HG02938 (cell line): ENCODE results near the gene PUS7.
"Not testable (repeated sequence)": the region's sequence is repeated elsewhere in the genome, so short reads cannot be mapped to it uniquely, and the experiment has no call there.

ENCODE experiments used
- ATAC-seq: cut with Tn5 transposase; IDR thresholded peaks from one replicate; pipeline ENCODE4 v1.9.1; 2021; ENCODE audit warnings: mild to moderate bottlenecking, moderate library complexity; ENCODE audit not compliant: unreplicated experiment

Gene PUS7, protein sequence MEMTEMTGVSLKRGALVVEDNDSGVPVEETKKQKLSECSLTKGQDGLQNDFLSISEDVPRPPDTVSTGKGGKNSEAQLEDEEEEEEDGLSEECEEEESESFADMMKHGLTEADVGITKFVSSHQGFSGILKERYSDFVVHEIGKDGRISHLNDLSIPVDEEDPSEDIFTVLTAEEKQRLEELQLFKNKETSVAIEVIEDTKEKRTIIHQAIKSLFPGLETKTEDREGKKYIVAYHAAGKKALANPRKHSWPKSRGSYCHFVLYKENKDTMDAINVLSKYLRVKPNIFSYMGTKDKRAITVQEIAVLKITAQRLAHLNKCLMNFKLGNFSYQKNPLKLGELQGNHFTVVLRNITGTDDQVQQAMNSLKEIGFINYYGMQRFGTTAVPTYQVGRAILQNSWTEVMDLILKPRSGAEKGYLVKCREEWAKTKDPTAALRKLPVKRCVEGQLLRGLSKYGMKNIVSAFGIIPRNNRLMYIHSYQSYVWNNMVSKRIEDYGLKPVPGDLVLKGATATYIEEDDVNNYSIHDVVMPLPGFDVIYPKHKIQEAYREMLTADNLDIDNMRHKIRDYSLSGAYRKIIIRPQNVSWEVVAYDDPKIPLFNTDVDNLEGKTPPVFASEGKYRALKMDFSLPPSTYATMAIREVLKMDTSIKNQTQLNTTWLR

DNA sequence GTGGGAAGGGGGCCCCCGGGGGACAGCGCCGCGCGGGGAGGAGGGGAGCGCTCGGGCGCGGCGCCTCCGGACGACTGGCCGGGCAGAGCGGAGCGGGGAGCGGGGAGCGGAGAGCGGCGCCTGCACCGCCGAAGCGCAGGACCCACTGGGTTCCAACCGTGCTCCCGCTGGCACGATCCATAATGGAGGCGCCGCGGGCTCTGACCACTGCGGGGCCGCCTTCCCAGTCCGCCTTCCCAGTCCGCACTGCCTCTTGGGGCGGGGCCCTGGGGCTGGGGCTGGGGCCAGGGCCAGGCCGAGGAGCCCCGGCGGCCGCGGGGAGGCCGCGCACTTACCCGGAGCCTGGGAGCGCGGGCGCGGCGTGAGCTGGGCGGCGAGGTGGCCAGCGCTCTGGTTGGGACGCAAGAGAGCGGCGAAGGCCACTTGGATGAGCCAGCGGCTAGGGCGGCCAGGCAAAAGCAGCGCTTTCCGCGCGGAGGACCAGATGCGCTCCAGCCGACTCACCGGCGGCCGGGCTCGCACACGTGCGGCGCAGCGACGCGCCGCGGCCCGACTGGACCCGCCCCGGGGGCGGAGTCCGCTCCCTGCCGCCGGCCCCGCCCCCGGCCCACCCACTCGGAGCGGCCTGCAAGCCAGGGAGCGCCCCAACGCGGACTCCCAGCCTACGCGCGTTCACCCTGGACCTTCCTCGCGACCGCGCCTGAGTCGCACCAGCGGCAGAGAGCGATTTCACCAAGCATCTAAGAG, at the start of gene PUS7:
PUS7 (minus strand) TSS at position 555 of the 747 bp plus-strand sequence. CDS start 13,759 bp downstream, outside the sequence.
- peak; percentile 77 for ATAC-seq

DNA sequence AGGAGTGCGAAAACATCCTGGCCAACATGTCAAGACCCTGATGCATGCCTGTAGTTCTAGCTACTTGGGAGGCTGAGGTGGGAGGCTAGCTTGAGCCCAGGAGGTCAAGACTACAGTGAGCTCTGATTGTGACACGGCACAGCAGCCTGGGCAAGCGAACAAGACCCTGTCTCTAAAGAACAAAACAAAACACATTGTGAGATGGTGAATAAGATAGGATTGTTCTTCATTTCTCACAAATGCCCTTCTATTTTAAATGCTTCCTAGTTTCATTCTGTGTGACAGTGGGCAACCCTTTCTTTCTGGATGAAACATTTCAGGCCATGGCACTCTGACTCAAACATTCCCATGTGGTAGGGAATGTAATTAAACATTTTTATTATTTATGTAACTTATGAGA, 45.8 kb upstream of the PUS7 start:
- no peak for ATAC-seq

DNA sequence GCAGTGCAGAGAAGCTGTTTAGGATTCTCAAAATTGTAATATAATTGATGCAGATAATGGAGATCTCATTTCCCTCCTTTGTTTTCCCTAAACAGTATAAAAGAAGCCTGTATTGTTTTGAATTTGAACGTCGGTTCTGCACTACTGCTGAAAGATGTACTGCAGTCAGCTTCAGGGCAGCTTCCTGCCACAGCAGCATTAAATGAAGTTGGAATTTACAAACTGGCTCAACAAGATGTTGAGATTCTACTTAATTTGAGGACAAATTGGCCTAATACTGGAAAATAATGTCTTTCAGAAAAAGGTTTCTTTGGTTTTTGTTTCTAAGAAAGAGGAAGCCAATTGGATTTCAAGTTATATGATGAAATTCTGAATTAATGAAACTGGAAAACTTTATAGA, 45.0 kb upstream of the PUS7 start:
- no peak for ATAC-seq

DNA sequence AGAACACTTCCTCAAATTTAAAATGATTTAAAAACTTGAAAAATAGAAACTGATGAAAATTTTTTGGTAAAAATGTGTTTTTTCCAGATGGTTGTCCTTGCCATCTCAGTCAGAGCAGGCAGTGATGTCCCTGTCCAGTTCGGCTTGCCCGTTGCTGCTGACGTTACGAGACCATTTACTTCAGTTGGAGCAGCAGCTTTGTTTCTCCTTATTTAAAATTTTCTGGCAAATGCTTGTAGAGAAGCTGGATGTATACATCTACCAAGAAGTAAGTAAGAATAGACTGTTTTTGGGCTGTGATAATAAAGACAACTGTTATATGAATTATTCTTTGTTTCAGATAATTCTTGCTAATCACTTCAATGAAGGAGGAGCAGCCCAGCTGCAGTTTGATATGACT, 43.1 kb upstream of the PUS7 start:
- ATAC-seq = no peak

DNA sequence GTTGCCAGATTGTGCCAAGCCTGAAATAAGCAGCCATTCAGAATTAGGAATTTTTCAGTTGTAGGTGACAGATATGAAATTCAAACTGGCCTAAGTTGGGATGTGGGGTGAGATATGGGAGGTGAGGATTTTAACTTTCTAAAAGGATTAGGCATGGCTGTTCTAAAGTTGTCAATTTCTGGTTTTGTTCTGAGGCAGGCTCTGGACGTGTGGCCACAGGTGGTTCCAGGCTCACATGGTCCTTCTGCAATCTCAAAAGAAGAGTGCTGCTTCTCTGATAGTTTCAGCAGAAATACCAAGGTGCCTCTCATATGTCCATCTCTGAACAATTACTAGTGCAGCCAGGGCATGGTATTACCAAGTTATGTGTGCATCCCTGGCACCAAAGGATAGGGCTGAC, 37.9 kb upstream of the PUS7 start:
- no peak for ATAC-seq

DNA sequence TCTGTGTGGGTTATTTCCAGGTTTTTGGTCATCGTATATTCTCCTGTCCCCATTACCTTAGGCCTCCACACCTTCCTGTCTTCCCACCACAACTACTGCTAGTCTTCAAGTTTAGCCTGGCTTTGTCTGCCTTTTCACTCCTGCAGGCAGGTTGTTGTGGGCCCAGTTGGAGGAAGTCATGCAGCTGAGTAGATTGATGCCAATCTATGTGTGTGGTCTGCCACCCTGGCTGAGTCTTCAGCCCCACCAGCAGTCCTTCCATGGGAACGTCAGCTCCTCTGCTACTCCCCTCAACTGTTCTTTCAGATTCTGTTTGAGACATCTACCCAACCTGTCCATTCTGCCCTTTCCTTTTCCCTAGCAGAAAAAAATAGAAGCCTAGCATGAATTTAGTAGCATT, 16.3 kb upstream of the PUS7 start:
- ATAC-seq = no peak

DNA sequence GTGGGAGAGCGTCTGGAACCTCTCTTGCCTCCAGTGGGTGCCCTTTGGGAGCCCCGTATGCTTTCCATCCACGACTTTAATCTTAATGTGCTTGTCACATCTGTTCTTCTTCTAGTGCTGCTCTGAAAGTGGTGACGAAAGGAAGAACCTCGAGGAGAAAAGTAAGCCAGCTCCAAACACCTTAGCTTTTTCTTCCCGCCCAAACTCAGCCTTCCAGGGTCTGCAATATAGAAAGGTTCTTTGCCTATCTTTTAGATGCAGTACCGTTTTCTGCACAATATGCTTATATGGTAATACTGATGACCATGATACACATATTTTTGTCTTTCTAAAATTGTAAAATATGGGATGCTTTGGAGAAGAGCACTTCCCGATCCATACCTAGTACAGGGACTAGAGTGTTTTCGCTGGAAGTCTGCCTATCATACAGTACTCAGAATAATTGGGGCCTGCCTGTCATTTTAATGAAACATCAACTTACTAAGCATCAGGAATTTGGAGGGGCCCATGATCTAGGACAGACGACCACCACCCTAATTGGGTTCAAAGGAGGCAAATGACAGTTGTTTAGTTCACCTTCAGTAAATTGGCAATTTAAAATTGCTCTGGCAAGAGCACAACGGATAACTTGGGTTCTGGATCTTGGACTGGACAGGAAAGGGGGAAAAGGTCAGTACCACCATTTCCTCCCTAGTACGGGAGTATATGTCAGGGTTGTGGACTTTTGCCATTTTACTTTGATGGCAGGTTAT, 10.8 kb upstream of the PUS7 start:
- ATAC-seq = no peak

DNA sequence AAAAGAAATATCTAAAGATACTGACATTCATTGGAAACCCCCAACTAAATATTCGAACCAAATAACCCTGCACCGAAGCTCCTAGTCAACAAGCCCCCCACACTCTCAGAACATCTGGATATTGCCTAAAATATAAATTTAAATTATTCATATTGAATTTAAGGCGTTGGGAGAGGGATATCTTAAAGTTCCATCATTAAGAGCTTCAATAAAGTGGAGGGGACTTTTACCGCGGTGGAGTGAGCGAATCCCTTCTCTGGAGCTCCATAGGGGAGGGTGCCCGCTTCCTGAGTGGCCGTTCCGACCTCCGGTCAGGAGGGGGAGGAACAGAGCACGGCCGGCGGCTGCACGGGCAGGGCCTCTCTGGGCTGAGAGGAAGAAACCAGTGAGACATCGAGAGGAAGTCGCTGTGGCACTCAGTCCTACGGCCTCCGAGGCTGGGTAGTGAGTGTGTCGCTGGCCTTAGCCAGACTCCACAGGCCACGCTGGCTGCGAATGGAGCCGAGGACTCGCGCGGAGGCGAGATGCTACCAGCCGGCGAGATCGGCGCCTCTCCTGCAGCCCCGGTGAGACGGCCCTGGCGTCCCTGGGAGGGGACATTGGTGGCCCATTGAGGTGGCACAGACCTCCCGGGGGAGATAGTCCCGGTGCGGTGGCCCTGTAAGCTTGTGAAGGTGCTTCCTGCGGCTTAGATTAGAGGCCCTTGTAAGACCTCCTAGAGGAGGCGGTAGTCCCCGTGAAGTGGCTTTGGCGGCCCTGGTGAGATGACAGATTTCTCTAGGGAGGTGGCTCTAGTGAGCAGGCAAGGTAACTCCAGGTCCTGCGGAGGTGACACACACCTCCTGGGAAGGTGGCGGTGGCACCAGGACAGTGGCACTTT, 10.0 kb upstream of the PUS7 start, which contains the start of gene RINT1:
RINT1 (plus strand) TSS at position 410 of the 880 bp plus-strand sequence; CDS start at position 525, 115 bp downstream.
- ATAC-seq = peak; percentile 89

DNA sequence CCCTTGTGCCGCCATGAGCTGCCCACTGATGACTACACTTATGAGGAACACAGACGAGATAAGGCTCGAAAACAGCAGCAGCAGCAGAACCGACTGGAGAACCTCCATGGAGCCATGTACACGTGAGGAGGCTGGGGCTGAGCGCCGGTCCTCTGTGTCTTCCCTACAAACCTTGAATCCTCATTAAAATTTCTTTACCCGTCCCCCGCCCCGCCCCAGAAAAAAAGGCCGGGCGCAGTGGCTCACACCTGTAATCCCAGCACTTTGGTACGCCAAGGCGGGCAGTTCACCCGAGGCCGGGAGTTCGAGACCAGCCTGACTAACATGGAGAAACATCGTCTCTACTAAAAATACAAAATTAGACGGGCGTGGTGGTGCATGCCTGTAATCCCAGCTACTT, 8.5 kb upstream of the PUS7 start:
- no peak for ATAC-seq

DNA sequence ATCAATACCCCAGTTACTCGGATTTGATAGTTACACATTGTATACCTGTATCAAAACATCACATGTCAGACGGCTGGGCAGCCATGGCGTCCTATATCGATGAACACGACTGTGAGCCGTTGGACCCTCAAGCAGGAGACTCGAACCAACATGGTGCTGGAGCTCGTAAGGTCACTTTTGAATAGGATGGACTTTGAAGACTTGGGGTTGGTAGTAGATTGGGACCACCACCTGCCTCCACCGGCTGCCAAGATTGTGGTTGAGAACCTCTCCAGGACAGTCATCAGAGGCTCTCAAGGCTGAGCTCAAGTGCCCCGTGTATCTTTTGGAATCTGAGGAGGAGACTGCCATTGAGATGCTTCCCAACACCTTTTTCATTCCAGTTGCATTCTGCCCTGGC, 8.1 kb upstream of the PUS7 start:
- no peak for ATAC-seq

DNA sequence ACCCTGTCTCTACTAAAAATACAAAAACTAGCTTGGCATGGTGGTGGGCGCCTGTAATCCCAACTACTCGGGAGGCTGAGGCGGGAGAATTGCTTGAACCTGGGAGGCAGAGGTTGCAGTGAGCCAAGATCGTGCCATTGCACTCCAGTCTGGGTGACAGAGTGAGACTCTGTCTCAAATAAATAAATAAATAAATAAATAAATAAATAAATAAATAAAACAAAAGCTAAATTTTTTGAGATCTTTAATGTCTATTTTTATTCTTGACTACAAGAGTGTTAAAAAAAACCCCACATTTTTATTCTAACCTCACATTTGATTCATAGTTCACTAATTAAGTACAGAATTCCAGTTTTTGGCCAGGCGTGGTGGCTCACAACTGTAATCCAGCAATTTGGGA, 5.7 kb upstream of the PUS7 start:
- ATAC-seq = not testable (repeated sequence)

DNA sequence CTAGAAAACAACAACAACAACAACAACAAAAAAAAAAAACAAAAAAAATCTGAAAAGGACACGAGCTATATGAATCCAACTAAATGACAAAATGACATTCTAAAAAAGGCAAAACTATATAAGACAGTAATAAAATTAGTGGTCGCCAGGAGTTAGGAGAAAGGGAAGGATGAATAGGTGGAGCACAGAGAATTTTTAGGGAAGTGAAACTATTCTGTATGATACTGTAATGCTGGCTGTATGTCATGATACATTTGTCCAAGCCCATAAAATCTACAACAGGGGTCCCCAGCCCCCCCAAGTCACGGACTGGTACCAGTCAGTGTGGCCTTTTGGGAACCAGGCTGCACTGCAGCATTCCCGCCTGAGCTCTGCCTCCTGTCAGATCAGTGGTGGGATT, 2.8 kb upstream of the PUS7 start:
- no peak for ATAC-seq

DNA sequence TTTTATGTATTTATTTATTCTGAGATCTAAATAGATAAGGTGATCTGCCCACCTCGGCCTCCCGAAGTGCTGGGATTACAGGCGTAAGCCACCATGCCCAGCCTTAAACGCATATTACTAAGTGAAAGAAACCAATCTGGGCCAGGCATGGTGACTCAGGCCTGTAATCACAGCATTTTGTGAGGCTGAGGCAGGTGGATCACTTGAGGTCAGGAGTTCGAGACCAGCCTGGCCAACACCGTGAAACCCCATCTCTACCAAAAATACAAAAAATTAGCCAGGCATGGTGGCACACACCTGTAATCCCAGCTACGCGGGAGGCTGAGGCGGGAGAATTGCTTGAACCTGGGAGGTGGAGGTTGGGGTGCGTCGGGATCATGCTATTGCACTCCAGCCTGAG, 2.4 kb upstream of the PUS7 start:
- not testable (repeated sequence) for ATAC-seq

DNA sequence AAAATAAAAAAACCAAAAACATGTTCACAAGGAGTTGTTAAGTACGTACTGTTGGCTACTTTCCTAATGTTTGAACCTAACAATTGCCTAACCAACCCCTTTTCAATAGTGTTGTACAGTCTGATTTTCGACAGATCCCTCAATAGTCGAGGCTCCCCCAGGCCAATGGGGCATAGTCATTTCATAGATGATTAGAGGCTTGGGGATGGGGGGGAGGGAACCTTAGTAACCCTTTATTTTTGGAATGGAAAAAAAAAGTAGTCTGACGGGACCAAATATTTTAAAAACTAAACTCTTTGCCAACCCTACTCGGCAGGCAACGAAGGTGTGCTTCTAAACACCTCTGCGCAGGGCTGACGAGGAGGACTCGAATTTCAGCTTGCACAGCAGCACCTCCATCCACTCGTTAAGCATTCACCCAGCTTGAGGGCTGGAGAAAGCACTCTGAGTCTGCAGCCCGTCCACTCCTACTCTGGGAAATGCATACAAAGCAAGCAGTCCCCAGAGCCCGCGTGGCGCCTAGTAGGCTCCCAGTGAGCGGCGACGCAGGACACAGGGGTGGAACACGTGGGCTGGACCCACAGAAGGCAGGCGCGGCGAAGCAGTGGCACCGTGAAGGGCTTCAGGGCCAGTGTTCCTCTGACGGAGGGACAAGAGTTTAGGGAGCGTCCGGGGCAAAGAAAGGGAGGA, 899 bp downstream of the PUS7 start:
- peak; percentile 39 for ATAC-seq

DNA sequence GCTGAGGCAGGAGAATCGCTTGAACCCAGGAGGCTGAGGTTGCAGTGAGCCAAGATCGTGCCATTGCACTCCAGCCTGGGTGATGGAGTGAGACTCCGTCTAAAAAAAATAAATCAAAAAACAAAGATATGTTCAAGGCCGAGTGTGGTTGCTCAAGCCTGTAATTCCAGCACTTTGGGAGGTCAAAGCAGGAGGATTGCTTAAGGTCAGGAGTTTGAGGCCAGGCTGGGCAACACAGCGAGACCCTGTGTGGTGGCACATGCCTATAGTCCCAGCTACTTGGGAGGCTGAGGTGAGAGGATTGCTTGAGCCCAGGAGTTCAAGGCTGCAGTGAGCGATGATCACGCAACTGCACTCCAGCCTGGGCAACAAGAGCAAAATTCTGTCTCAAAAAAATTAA, 1.5 kb downstream of the PUS7 start:
- not testable (repeated sequence) for ATAC-seq

DNA sequence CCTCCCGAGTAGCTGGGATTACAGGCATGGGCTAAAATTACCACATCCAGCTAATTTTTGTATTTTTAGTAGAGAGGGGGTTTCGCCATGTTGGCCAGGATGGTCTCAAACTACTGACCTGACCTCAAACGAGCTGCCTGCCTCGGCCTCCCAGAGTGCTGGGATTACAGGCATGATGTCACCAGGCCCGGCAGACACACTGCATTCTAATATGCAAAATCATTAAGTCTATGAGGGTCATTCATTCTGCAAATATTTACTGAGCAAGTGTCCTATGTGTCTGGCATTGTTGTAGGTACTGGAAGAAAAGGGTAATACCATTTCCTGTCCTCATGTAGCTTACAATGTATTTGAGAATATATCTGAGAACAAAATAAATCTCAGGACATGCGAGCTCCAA, 2.7 kb downstream of the PUS7 start:
- ATAC-seq = no peak

DNA sequence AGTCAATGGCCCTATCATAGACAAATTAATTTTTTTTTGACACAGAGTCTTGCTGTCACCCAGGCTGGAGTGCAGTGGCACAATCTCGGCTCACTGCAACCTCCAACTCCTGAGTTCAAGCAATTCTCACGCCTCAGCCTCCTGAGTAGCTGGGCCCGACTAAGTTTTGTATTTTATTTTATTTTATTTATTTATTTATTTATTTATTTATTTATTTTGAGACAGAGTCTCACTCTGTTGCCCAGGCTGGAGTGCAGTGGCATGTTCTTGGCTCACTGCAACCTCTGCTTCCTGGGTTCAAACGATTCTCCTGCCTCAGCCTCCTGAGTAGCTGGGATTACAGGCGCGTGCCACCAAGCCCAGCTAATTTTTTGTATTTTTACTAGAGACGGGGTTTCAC, 6.5 kb downstream of the PUS7 start:
- ATAC-seq = not testable (repeated sequence)

DNA sequence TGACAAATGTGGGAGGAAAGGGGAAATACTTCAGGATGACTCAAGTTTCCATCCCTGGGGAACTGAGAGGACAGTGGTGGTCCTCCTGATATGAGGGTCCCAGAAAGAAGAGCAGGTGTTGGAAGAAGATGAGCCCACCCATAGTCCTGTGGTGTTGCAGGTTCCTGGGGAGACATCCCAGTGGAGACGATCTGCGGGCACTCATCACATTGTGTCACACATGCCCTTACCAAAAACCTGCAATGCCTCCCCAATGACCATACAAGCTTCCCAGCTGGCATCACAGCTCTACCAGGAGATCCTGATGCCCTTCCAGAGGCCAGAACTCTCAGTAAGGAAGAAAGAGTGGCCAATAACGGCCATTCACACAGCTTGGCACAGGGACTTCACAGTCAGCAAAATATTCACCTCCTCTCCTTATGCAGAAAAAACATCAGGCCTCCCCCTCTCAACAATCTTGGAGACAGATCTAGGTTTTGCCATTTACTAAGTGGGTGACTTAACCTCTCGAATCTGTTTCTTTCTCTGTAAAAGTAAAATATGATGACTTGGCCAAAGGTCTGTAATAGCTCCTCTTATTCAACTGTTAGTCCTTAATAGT, 9.0 kb downstream of the PUS7 start:
- ATAC-seq = no peak

DNA sequence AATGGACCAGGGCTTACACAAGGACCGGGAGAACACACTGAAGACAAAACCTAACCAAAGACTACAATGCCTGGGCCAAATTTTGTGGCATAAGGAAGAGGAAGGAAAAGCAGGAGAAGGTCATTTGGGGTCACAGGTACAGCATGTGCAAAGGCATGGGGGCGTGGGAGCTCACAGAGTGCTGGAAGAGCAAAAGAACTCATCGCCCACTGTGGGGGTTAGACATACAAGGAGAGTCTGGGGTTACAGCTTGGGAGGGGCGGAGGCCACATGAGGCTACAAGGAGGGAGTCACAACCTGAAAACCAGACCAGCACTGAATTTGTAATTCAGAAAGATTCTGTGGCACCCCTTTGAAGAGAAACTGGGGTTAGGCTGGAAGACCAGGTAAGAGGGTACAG, 9.7 kb downstream of the PUS7 start:
- ATAC-seq = no peak
